ENCODE data around the gene FOXK1. TPM values are rescaled to one million over a fixed set of nuclear protein-coding genes. Genes with fewer than 3 reads are reported as not detected.
"Not testable (repeated sequence)": the region's sequence is repeated elsewhere in the genome, so short reads cannot be mapped to it uniquely, and the experiment has no call there.

The FOXK1 gene
- total RNA-seq, 1 experiment from 2014 or later = 50.8 TPM

DNA sequence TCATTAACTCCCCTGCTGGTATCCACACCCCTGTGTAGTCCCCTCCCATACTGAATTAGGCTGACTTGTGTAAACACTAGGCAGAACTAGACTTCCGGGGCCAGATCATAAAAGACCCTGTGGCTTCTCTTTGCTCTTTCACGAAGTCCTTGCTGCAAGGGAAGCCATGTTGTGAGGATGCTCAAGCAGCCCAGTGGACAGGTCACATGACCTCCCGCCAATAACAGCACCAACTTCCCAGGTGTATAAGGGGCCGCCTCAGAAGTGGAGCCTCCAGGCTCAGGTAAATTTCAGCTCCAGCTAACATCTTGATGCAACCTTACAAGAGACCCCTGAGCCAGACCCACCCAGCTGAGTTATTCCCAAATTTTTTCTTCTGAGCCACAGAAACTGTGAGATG is 11.3 kb upstream of the FOXK1 start:
- BruUV-seq (replicated peaks) = no TSS peak
- Histone ChIP-seq H3K36me3 (ENCODE audit: control insufficient read depth, insufficient read depth, low read length) (no peaks in the 10 kb centered on the region), H3K4me3 (ENCODE audit: low read depth, low read length) (no peak overlapping the region), H3K9me3 (no peaks in the 10 kb centered on the region; the same call in 1 of the 2 replicates), H3K27me3 (replicated peaks; ENCODE audit: control insufficient read depth, insufficient read depth, low read length) (no peaks in the 10 kb centered on the region), H3K4me1 (no peaks in the 10 kb centered on the region)
- ChIA-PET POLR2A (no interaction called here), CTCF (no interaction called here)
- intact Hi-C loops (cut with micrococcal nuclease; ENCODE audit: unreplicated experiment) = no loop called here
- H3K4me3 Mint-ChIP-seq (ENCODE audit: unreplicated experiment) = no peak overlapping the region
- H3K27ac Mint-ChIP-seq (ENCODE audit: unreplicated experiment) = no peak overlapping the region
- H3K9me3 Mint-ChIP-seq (ENCODE audit: unreplicated experiment) = no peaks in the 10 kb centered on the region
- TF ChIP-seq, protein P1, sequence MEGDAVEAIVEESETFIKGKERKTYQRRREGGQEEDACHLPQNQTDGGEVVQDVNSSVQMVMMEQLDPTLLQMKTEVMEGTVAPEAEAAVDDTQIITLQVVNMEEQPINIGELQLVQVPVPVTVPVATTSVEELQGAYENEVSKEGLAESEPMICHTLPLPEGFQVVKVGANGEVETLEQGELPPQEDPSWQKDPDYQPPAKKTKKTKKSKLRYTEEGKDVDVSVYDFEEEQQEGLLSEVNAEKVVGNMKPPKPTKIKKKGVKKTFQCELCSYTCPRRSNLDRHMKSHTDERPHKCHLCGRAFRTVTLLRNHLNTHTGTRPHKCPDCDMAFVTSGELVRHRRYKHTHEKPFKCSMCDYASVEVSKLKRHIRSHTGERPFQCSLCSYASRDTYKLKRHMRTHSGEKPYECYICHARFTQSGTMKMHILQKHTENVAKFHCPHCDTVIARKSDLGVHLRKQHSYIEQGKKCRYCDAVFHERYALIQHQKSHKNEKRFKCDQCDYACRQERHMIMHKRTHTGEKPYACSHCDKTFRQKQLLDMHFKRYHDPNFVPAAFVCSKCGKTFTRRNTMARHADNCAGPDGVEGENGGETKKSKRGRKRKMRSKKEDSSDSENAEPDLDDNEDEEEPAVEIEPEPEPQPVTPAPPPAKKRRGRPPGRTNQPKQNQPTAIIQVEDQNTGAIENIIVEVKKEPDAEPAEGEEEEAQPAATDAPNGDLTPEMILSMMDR (IDR thresholded peaks at IDR 0.05; ENCODE audit: insufficient read depth in 1 of 2, low read depth in 1 of 2, low read length in 1 of 2, severe bottlenecking in 1 of 2, unreplicated experiment in 1 of 2) = no peak
- H3K27me3 Mint-ChIP-seq (ENCODE audit: insufficient read depth, unreplicated experiment) = no peaks in the 10 kb centered on the region
- DNase-seq = no peak
- H3K36me3 Mint-ChIP-seq (ENCODE audit: insufficient read depth, unreplicated experiment) = no peaks in the 10 kb centered on the region
- no peaks in the 10 kb centered on the region for H3K4me1 Mint-ChIP-seq (ENCODE audit: low read depth, unreplicated experiment)

GRCh38 chr7:4675771-4676367 is 6.2 kb upstream of the FOXK1 start:
- Histone ChIP-seq H3K4me3 (ENCODE audit: low read depth, low read length) (no peak overlapping the region), H3K27me3 (replicated peaks; ENCODE audit: control insufficient read depth, insufficient read depth, low read length) (no peaks in the 10 kb centered on the region), H3K9me3 (no peaks in the 10 kb centered on the region; the same call in 1 of the 2 replicates), H3K36me3 (ENCODE audit: control insufficient read depth, insufficient read depth, low read length) (no peaks in the 10 kb centered on the region), H3K4me1 (no peaks in the 10 kb centered on the region)
- BruUV-seq (replicated peaks) = no TSS peak
- TF ChIP-seq, protein P1 (IDR thresholded peaks at IDR 0.05; ENCODE audit: insufficient read depth in 1 of 2, low read depth in 1 of 2, low read length in 1 of 2, severe bottlenecking in 1 of 2, unreplicated experiment in 1 of 2) = no peak
- no peaks in the 10 kb centered on the region for H3K9me3 Mint-ChIP-seq (ENCODE audit: unreplicated experiment)
- intact Hi-C loops (cut with micrococcal nuclease; ENCODE audit: unreplicated experiment) = no loop called here
- ChIA-PET CTCF (no interaction called here), POLR2A (no interaction called here)
- no peaks in the 10 kb centered on the region for H3K27me3 Mint-ChIP-seq (ENCODE audit: insufficient read depth, unreplicated experiment)
- no peaks in the 10 kb centered on the region for H3K36me3 Mint-ChIP-seq (ENCODE audit: insufficient read depth, unreplicated experiment)
- no peak overlapping the region for H3K4me3 Mint-ChIP-seq (ENCODE audit: unreplicated experiment)
- no peak for DNase-seq
- H3K4me1 Mint-ChIP-seq (ENCODE audit: low read depth, unreplicated experiment) = no peaks in the 10 kb centered on the region
- H3K27ac Mint-ChIP-seq (ENCODE audit: unreplicated experiment) = no peak overlapping the region

DNA sequence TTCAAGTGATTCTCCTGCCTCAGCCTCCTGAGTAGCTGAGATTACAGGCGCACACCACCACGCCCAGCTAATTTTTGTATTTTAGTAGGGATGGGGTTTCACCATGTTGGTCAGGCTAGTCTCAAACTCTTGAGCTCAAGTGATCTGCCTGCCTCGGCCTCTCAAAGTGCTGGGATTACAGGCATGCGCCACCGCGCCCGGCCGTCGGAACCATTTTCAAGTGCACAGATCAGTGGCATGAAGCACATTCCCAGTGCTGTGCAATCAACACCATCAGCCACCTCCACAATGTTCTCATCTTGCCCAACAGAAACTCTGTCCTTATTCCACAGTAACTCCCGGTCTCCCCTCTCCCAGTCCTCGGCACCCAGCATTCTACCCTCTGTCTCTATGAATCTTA is 4.6 kb upstream of the FOXK1 start:
- intact Hi-C loops (cut with micrococcal nuclease; ENCODE audit: unreplicated experiment); H3K27me3 ChIP-seq (replicated peaks; ENCODE audit: control insufficient read depth, insufficient read depth, low read length); H3K27me3 Mint-ChIP-seq (ENCODE audit: insufficient read depth, unreplicated experiment); POLR2A ChIA-PET; H3K4me3 ChIP-seq (ENCODE audit: low read depth, low read length); H3K9me3 Mint-ChIP-seq (ENCODE audit: unreplicated experiment); H3K9me3 ChIP-seq; H3K36me3 Mint-ChIP-seq (ENCODE audit: insufficient read depth, unreplicated experiment); DNase-seq; H3K36me3 ChIP-seq (ENCODE audit: control insufficient read depth, insufficient read depth, low read length); CTCF ChIA-PET; H3K27ac Mint-ChIP-seq (ENCODE audit: unreplicated experiment); BruUV-seq (replicated peaks); H3K4me1 Mint-ChIP-seq (ENCODE audit: low read depth, unreplicated experiment); H3K4me1 ChIP-seq; H3K4me3 Mint-ChIP-seq (ENCODE audit: unreplicated experiment): not testable (repeated sequence)

All from Caco-2 (cell line).